Pancreas (tissue), 10 donors: ENCODE data around the gene MPPE1. TPM values are rescaled to one million over a fixed set of nuclear protein-coding genes. Genes with fewer than 3 reads are reported as not detected.

Experiments
- ATAC-seq, 4 donors: fragments of 200-7000 bp; cut with Tn5 transposase; one replicate each; pipeline versions ENCODE4 v1.8.0 to v1.9.1; 2020; ENCODE audit warnings: mild to moderate bottlenecking in 4 of 4, moderate library complexity in 4 of 4
- DNase-seq, 6 donors: peaks; one replicate each; pipeline ENCODE4 v3.0.0-alpha.2; 2020
- FAIRE-seq: peaks from 2 replicates; lab custom pipeline; 2012; peaks lifted over from hg19 to GRCh38; lab: Jason Lieb, UNC
- H3K27ac ChIP-seq, 4 donors: fragments of 200-600 bp; sonication (generic); 1 replicate in 3 of 4; 2 replicates in 1 of 4; pipeline versions ENCODE4 v1.5.0 to v1.8.0; 2020
- H3K27me3 ChIP-seq, 4 donors: fragments of 200-600 bp; one replicate each; pipeline ENCODE4 v1.8.0; 2021
- H3K36me3 ChIP-seq, 3 donors: fragments of 200-600 bp; sonication (generic) in 1 of 3; one replicate each; pipeline versions ENCODE4 v1.5.0 to v1.8.0; 2020 to 2021
- H3K4me1 ChIP-seq, 3 donors: fragments of 200-600 bp; one replicate each; pipeline ENCODE4 v1.8.0; 2021
- H3K4me3 ChIP-seq, 4 donors: fragments of 200-600 bp; sonication (generic) in 2 of 4; one replicate each; pipeline versions ENCODE4 v1.5.0 to v1.8.0; 2020 to 2021
- H3K9me3 ChIP-seq, 4 donors: fragments of 200-600 bp; one replicate each; pipeline ENCODE4 v1.8.0; 2021
- CTCF ChIP-seq, 4 donors: fragments of 200-600 bp; sonication (generic) in 3 of 4; IDR thresholded peaks; one replicate each; pipeline versions ENCODE4 v1.5.0 to v1.8.0; 2021; ENCODE audit warnings: antibody characterized with exemption in 4 of 4
- WGBS, 2 donors: extraction: QIAGEN DNeasy Blood & Tissue Kit; methylation state at CpG; one replicate each; pipeline ENCODE4 v1.1.7; 2013; 5-methylcytosine and 5-hydroxymethylcytosine counted together
- intact Hi-C, 3 donors: fragments of 100-400 bp; cut with DNase I; formaldehyde crosslinking; loops; one replicate each; pipeline versions ENCODE4 v1.11.1 to v1.14.2; 2022
- polyA plus RNA-seq, 2 donors: library from polyadenylated mRNA; stranded (reverse); fragments of 200-250 nt; gene quantifications; one replicate each; pipeline ENCODE4 v1.2.3, GENCODE V29; 2013
- total RNA-seq, 6 donors: library from RNA; stranded (reverse); fragmentation: NEBNext Ultra II Directional in 4 of 6; extraction: Animal tissue kit (Norgen Biotek cat#: 25700) in 4 of 6; gene quantifications; one replicate each; pipeline versions ENCODE4 v1.2.1 to v1.2.4, GENCODE V29; 2021 to 2023
- donor health status: healthy with polysubstance abuse.
- donor health status: DM: no; HTN: no; CAD: no; lungs with moderate emphysema.
- donor health status: DM: no; HTN: no; CAD: no.
- donor health status: control.
- donor health status: control.
- donor health status: Bipolar disorder and iron deficiency.
- donor health status: DM: yes; HTN: yes; CAD: no.
- donor health status: DM: no; HTN: no; CAD: no.
- donor health status: DM: no; HTN: no; CAD: no.
- donor health status: DM: yes; HTN: yes; CAD: no.

Gene MPPE1
- total and polyA plus RNA-seq, 8 donors = 20.7 to 43.2 (median 25.0) TPM

DNA sequence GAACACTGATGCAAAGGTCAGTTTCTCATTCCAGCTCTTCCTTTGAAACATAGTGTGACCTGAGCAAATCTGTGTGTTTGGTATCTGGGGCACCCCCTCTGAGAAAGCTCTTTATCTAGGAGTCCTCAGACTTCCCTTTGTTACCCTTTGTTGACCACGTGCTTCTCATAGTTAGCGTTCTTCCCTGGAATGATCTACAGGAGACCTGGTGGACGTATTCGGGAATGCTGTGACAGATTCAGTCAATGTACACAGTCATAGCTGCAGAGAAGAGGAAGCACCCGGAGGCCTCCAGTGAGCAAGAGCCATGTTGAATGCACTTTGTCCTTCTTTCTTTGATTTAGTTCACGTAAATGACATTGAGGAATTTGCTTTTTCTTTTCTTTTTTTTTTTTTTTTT is 67.6 kb downstream of the MPPE1 start:
- no peak for TF ChIP-seq CTCF (IDR thresholded peaks at IDR 0.05)
- no peak for ATAC-seq
- Histone ChIP-seq H3K4me3 (no peak overlapping the region), H3K4me1 (peaks cover 0 to 2% (median 1%) of the 10 kb centered on the region in 3 donors), H3K9me3 (no peaks in the 10 kb centered on the region), H3K36me3 (no peaks in the 10 kb centered on the region), H3K27ac (no peak overlapping the region), H3K27me3 (no peaks in the 10 kb centered on the region)
- FAIRE-seq = no peak
- intact Hi-C loops = no loop called here
- 43 to 44% methylated on average over 6 of the region's 6 CpGs for WGBS, 2 donors
- DNase-seq = no peak

DNA sequence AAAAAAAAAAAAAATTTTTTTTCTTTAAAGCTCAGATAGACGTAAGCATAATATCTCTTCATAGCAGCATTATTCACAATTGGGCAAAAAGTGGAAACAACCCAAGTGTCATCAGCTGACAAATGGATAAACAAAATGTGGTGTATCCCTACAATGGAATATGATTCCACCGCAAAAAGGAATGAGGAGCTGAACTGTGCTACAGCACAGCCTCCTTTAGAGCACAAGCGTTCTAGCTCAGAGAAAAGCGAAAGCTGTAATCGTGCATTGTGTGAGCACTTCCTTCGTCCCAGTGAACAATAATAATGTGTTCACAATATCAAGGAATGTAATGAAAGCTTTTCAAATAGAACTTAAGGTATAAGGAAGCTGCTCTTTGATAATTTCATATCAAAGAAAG is 68.6 kb downstream of the MPPE1 start:
- Histone ChIP-seq H3K4me1 (peaks cover 0 to 6% (median 5%) of the 10 kb centered on the region in 3 donors), H3K27ac (no peak overlapping the region), H3K9me3 (no peaks in the 10 kb centered on the region), H3K4me3 (no peak overlapping the region), H3K36me3 (no peaks in the 10 kb centered on the region), H3K27me3 (no peaks in the 10 kb centered on the region)
- ATAC-seq (no peak), FAIRE-seq (no peak), DNase-seq (no peak)
- intact Hi-C loops = no loop called here
- TF ChIP-seq CTCF (IDR thresholded peaks at IDR 0.05) = no peak
- WGBS, 2 donors = 74 to 82% methylated on average over 6 of the region's 6 CpGs

DNA sequence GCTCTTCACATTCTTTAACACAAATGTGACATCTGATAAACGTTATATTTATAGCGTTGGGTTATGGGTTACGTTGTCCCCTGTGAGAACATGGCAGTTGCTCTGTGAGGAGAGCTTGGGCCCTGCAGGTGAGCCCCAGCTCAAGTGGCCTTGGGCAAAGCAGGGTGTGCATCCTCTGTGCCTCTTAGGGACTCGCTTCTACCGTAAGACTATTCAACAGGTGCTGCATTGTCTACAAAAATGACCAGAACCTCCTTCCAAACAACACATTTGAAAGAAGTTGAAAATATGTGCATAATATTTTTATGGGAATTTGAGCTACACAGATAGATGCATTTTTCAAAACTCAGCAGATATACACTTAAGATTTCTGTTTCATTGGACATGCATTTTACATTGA is 73.3 kb downstream of the MPPE1 start:
- Histone ChIP-seq H3K9me3 (no peaks in the 10 kb centered on the region), H3K27me3 (no peaks in the 10 kb centered on the region), H3K36me3 (no peaks in the 10 kb centered on the region), H3K4me1 (peaks cover 0 to 6% (median 5%) of the 10 kb centered on the region in 3 donors), H3K4me3 (no peak overlapping the region), H3K27ac (no peak overlapping the region)
- 47 to 61% methylated on average over 5 of the region's 5 CpGs for WGBS, 2 donors
- no peak for ATAC-seq
- TF ChIP-seq CTCF (IDR thresholded peaks at IDR 0.05) = no peak
- DNase-seq = no peak
- no peak for FAIRE-seq
- intact Hi-C loops = no loop called here

Other genes with a start within 250 kb of the MPPE1 start
- 1 to 10 TPM in 3 of 6 donors, under 1 TPM in 3; 0.22 to 2.2 (median 1.0) TPM for gene GNAL, start 219.1 kb downstream of the MPPE1 start, total RNA-seq
- gene GNAL, start 219.1 kb downstream of the MPPE1 start, polyA plus RNA-seq = under 1 TPM; 0.70 to 0.72 TPM
- gene CHMP1B, start 56.9 kb downstream of the MPPE1 start, total RNA-seq = 10 to 100 TPM; 10.4 to 22.0 (median 13.3) TPM
- 10 to 100 TPM in 1 of 2 donors, 1 to 10 TPM in 1; 9.5 to 19.6 TPM for gene CHMP1B, start 56.9 kb downstream of the MPPE1 start, polyA plus RNA-seq
- 100 to 1,000 TPM; 140 to 286 (median 208) TPM for gene IMPA2, start 73.2 kb upstream of the MPPE1 start, total RNA-seq
- 100 to 1,000 TPM in 1 of 2 donors, 10 to 100 TPM in 1; 93.5 to 130 TPM for gene IMPA2, start 73.2 kb upstream of the MPPE1 start, polyA plus RNA-seq
- 1 to 10 TPM; 2.8 to 5.2 (median 3.6) TPM for gene ANKRD62, start 185.5 kb upstream of the MPPE1 start, total RNA-seq
- 1 to 10 TPM in 1 of 2 donors, under 1 TPM in 1; 0.38 to 1.6 TPM for gene ANKRD62, start 185.5 kb upstream of the MPPE1 start, polyA plus RNA-seq